ENCODE data around the gene ADGRB3.
"Not testable (repeated sequence)": the region's sequence is repeated elsewhere in the genome, so short reads cannot be mapped to it uniquely, and the experiment has no call there.

The ADGRB3 gene

GRCh38 chr6:69121461-69122406, 486.7 kb downstream of the ADGRB3 start:
- H4K8ac ChIP-seq (ENCODE audit: low read depth, low read length): peak overlapping the region; percentile 17
- H3K4me1 ChIP-seq (ENCODE audit: control insufficient read depth in 2 of 2, insufficient read depth in 1 of 2, low read depth in 1 of 2, low read length in 2 of 2); H3K36me3 ChIP-seq (replicated peaks in 1 of 2; ENCODE audit: control insufficient read depth in 2 of 2, insufficient read depth in 2 of 2, low read length in 2 of 2); H3K18ac ChIP-seq (ENCODE audit: low read length); DNase-seq (ENCODE audit: low spot score); H2BK5ac ChIP-seq (ENCODE audit: low read length); H2AK5ac ChIP-seq (ENCODE audit: low read depth, low read length); H3K4me2 ChIP-seq (ENCODE audit: insufficient read depth, low read length, poor library complexity, severe bottlenecking); H3K9ac ChIP-seq (ENCODE audit: low read depth, low read length, poor library complexity); H2BK12ac ChIP-seq (ENCODE audit: low read length); H3K4ac ChIP-seq (ENCODE audit: low read length); H3K9me3 ChIP-seq (replicated peaks in 1 of 2; ENCODE audit: control insufficient read depth in 2 of 2, insufficient read depth in 1 of 2, low read depth in 1 of 2, low read length in 2 of 2); H4K91ac ChIP-seq (ENCODE audit: low read depth, low read length, poor library complexity); H2BK15ac ChIP-seq (ENCODE audit: low read length); H3K79me1 ChIP-seq (ENCODE audit: low read depth, low read length); H2BK120ac ChIP-seq (ENCODE audit: low read depth, low read length); H3K27me3 ChIP-seq (ENCODE audit: control insufficient read depth in 3 of 3, insufficient read depth in 3 of 3, low read depth in 1 of 3, low read length in 3 of 3); H3K4me3 ChIP-seq (ENCODE audit: low read length in 2 of 2); H3K14ac ChIP-seq (ENCODE audit: low read length); H3K27ac ChIP-seq (replicated peaks; ENCODE audit: low read length); H2AFZ ChIP-seq (ENCODE audit: low read length); H3K23ac ChIP-seq (ENCODE audit: low read depth, low read length, poor library complexity): not testable (repeated sequence)
- WGBS, 2 donors (ENCODE audit: extremely low coverage in 2 of 2, insufficient read length in 2 of 2, insufficient replicate concordance in 1 of 2): no CpG with 5 or more reads among the region's 51 CpGs

GRCh38 chr6:69122407-69122773, 487.3 kb downstream of the ADGRB3 start:
- Histone ChIP-seq H2BK120ac (ENCODE audit: low read depth, low read length) (no peak overlapping the region), H3K4me1 (ENCODE audit: control insufficient read depth in 2 of 2, insufficient read depth in 1 of 2, low read depth in 1 of 2, low read length in 2 of 2) (peaks cover 2 to 3% of the 10 kb centered on the region in 2 donors), H3K27ac (replicated peaks; ENCODE audit: low read length) (no peak overlapping the region), H3K27me3 (ENCODE audit: control insufficient read depth in 3 of 3, insufficient read depth in 3 of 3, low read depth in 1 of 3, low read length in 3 of 3) (no peaks in the 10 kb centered on the region), H4K8ac (ENCODE audit: low read depth, low read length) (no peak overlapping the region), H3K14ac (ENCODE audit: low read length) (no peak overlapping the region), H2BK12ac (ENCODE audit: low read length) (no peak overlapping the region), H3K79me1 (ENCODE audit: low read depth, low read length) (no peaks in the 10 kb centered on the region), H3K36me3 (replicated peaks in 1 of 2; ENCODE audit: control insufficient read depth in 2 of 2, insufficient read depth in 2 of 2, low read length in 2 of 2) (no peaks in the 10 kb centered on the region), H3K9ac (ENCODE audit: low read depth, low read length, poor library complexity) (no peak overlapping the region), H2AK5ac (ENCODE audit: low read depth, low read length) (no peak overlapping the region), H2BK15ac (ENCODE audit: low read length) (no peak overlapping the region), H3K23ac (ENCODE audit: low read depth, low read length, poor library complexity) (no peak overlapping the region), H4K91ac (ENCODE audit: low read depth, low read length, poor library complexity) (no peak overlapping the region), H3K4me2 (ENCODE audit: insufficient read depth, low read length, poor library complexity, severe bottlenecking) (no peak overlapping the region), H3K4me3 (ENCODE audit: low read length in 2 of 2) (no peak overlapping the region), H3K18ac (ENCODE audit: low read length) (no peak overlapping the region), H3K4ac (ENCODE audit: low read length) (no peak overlapping the region), H3K9me3 (replicated peaks in 1 of 2; ENCODE audit: control insufficient read depth in 2 of 2, insufficient read depth in 1 of 2, low read depth in 1 of 2, low read length in 2 of 2) (no peaks in the 10 kb centered on the region), H2AFZ (ENCODE audit: low read length) (no peak overlapping the region), H2BK5ac (ENCODE audit: low read length) (no peak overlapping the region)
- no peak for DNase-seq (ENCODE audit: low spot score)

GRCh38 chr6:69128411-69128810, 493.3 kb downstream of the ADGRB3 start:
- Histone ChIP-seq H3K4me1 (ENCODE audit: control insufficient read depth in 2 of 2, insufficient read depth in 1 of 2, low read depth in 1 of 2, low read length in 2 of 2) (peaks cover 2 to 3% of the 10 kb centered on the region in 2 donors), H2AFZ (ENCODE audit: low read length) (no peak overlapping the region), H4K91ac (ENCODE audit: low read depth, low read length, poor library complexity) (no peak overlapping the region), H3K23ac (ENCODE audit: low read depth, low read length, poor library complexity) (no peak overlapping the region), H2AK5ac (ENCODE audit: low read depth, low read length) (no peak overlapping the region), H3K9ac (ENCODE audit: low read depth, low read length, poor library complexity) (no peak overlapping the region), H2BK15ac (ENCODE audit: low read length) (no peak overlapping the region), H3K4me3 (ENCODE audit: low read length in 2 of 2) (no peak overlapping the region), H3K36me3 (replicated peaks in 1 of 2; ENCODE audit: control insufficient read depth in 2 of 2, insufficient read depth in 2 of 2, low read length in 2 of 2) (no peaks in the 10 kb centered on the region), H3K9me3 (replicated peaks in 1 of 2; ENCODE audit: control insufficient read depth in 2 of 2, insufficient read depth in 1 of 2, low read depth in 1 of 2, low read length in 2 of 2) (no peaks in the 10 kb centered on the region), H2BK12ac (ENCODE audit: low read length) (no peak overlapping the region), H3K4me2 (ENCODE audit: insufficient read depth, low read length, poor library complexity, severe bottlenecking) (no peak overlapping the region), H3K14ac (ENCODE audit: low read length) (no peak overlapping the region), H3K79me1 (ENCODE audit: low read depth, low read length) (no peaks in the 10 kb centered on the region), H2BK5ac (ENCODE audit: low read length) (no peak overlapping the region), H2BK120ac (ENCODE audit: low read depth, low read length) (no peak overlapping the region), H3K27ac (replicated peaks; ENCODE audit: low read length) (no peak overlapping the region), H3K18ac (ENCODE audit: low read length) (no peak overlapping the region), H4K8ac (ENCODE audit: low read depth, low read length) (no peak overlapping the region), H3K27me3 (ENCODE audit: control insufficient read depth in 3 of 3, insufficient read depth in 3 of 3, low read depth in 1 of 3, low read length in 3 of 3) (no peaks in the 10 kb centered on the region), H3K4ac (ENCODE audit: low read length) (no peak overlapping the region)
- WGBS, 2 donors (ENCODE audit: extremely low coverage in 2 of 2, insufficient read length in 2 of 2, insufficient replicate concordance in 1 of 2): no CpG with 5 or more reads among the region's 2 CpGs
- no peak for DNase-seq (ENCODE audit: low spot score)

- Histone ChIP-seq H3K9ac (ENCODE audit: low read depth, low read length, poor library complexity) (no peak overlapping the region), H3K23ac (ENCODE audit: low read depth, low read length, poor library complexity) (no peak overlapping the region), H2AFZ (ENCODE audit: low read length) (no peak overlapping the region), H3K14ac (ENCODE audit: low read length) (no peak overlapping the region), H3K18ac (ENCODE audit: low read length) (no peak overlapping the region), H3K9me3 (replicated peaks in 1 of 2; ENCODE audit: control insufficient read depth in 2 of 2, insufficient read depth in 1 of 2, low read depth in 1 of 2, low read length in 2 of 2) (no peaks in the 10 kb centered on the region), H2BK12ac (ENCODE audit: low read length) (no peak overlapping the region), H2BK120ac (ENCODE audit: low read depth, low read length) (no peak overlapping the region), H3K27ac (replicated peaks; ENCODE audit: low read length) (no peak overlapping the region), H2BK15ac (ENCODE audit: low read length) (no peak overlapping the region), H3K36me3 (replicated peaks in 1 of 2; ENCODE audit: control insufficient read depth in 2 of 2, insufficient read depth in 2 of 2, low read length in 2 of 2) (no peaks in the 10 kb centered on the region), H3K27me3 (ENCODE audit: control insufficient read depth in 3 of 3, insufficient read depth in 3 of 3, low read depth in 1 of 3, low read length in 3 of 3) (no peaks in the 10 kb centered on the region), H2AK5ac (ENCODE audit: low read depth, low read length) (no peak overlapping the region), H4K8ac (ENCODE audit: low read depth, low read length) (no peak overlapping the region), H3K4me3 (ENCODE audit: low read length in 2 of 2) (no peak overlapping the region), H3K4me2 (ENCODE audit: insufficient read depth, low read length, poor library complexity, severe bottlenecking) (no peak overlapping the region), H4K91ac (ENCODE audit: low read depth, low read length, poor library complexity) (no peak overlapping the region), H3K79me1 (ENCODE audit: low read depth, low read length) (no peaks in the 10 kb centered on the region), H3K4ac (ENCODE audit: low read length) (no peak overlapping the region), H3K4me1 (ENCODE audit: control insufficient read depth in 2 of 2, insufficient read depth in 1 of 2, low read depth in 1 of 2, low read length in 2 of 2) (peaks cover 2 to 3% of the 10 kb centered on the region in 2 donors), H2BK5ac (ENCODE audit: low read length) (no peak overlapping the region)
- no peak for DNase-seq (ENCODE audit: low spot score)
- whole genome bisulfite sequencing, 2 donors (ENCODE audit: extremely low coverage in 2 of 2, insufficient read length in 2 of 2, insufficient replicate concordance in 1 of 2): no CpG with 5 or more reads among the region's 1 CpG
Observed at GRCh38 chr6:69129046-69129445, 494.0 kb downstream of the ADGRB3 start.

Data from neuronal stem cell (in vitro differentiated cells).